Measurements from ENCODE around the gene RFTN1.

RFTN1 gene

DNA sequence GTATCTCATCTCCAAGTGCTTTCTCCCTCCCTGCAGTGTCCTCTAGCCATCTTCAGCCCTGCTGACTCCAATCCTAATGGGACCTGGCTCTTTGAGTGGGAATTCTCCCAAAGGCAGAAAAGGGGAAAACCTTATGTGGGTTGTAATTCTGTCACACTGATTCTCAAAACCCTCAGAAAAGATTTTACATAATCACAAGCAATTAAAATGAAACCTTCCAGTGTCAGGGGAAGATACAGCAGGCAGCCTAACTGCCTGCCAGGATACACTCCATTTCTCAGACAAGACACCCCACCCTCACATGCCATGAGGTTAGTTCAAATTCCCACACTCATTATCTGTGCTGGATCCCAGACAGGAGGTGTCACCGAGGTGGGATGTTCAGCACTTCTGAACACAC is 121.4 kb downstream of the RFTN1 start:
- in situ Hi-C loops (cut with HindIII; ENCODE audit: low sequenced_read_pairs), result no loop called here

GRCh38 chr3:16390581-16390980 is 122.9 kb downstream of the RFTN1 start:
- in situ Hi-C loops (cut with HindIII; ENCODE audit: low sequenced_read_pairs), result no loop called here

DNA sequence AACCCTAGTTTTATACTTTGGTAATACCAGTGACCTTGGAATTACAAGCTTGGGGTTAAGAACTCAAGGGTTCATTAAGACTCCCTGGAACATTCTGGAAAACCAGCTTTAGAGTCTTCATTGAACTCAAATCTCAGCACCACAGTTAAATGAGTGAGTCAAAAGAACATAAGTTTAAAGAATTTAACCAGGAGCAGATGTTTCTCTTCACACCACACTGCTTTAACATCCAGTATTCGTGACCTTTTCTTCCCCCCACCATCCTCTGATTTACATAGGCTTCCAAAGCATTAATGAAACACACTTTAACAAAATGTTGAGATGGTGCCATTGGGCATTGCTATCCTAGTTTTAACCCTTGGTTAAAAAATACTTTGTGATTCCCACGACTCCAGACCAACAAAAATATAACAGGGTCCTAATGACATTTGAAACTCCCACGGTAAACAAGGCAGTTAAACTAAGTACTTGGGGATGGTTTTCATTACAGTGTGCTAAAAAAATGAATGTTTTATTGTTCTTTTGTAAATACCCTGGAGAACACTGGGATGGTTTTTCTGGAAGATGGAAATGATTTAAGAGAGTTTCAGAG is 124.6 kb downstream of the RFTN1 start:
- in situ Hi-C loops (cut with HindIII; ENCODE audit: low sequenced_read_pairs), result no loop called here

GRCh38 chr3:16386561-16386960 is 126.9 kb downstream of the RFTN1 start:
- in situ Hi-C loops (cut with HindIII; ENCODE audit: low sequenced_read_pairs), result no loop called here

DNA sequence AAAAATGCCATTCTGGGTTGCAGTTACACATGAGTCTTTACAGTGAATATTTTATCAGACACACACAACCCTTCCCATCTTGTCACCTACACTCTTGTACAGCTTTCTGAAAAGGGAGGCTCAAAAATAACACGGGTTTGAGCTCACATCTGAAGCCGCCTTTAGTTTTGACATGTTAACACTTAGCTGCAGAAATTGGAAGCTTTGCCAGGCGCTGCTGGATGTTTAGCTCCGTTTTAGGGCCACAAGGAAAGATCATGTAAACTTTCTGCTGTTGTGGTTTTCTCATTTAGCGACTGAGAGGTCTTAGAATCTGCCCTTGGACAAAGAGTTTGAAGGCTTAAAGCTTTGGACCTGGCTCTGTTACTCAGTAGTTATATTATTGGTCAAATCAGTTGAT is 128.3 kb downstream of the RFTN1 start:
- in situ Hi-C loops (cut with HindIII; ENCODE audit: low sequenced_read_pairs), result no loop called here

DNA sequence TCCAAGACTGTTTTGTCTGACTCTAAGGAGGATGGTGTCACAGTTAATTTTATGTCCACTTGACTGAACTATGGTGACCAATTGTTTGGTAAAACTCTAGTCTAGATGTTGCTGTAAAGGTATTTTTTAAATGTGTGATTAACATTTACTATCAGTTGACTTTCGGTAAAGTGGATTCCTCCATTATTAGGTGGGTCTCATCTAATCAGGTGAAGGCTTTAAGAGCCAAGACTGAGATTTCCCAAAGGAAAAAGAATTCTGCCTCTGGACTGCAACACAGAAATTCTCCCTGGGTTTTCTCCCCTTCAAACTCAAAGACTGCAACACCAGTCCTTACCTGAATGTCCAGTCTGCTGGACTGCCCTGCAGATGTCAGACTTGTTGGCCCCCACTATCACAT is 129.6 kb downstream of the RFTN1 start:
- in situ Hi-C loops (cut with HindIII; ENCODE audit: low sequenced_read_pairs), result no loop called here

GRCh38 chr3:16382845-16383244 is 130.7 kb downstream of the RFTN1 start:
- in situ Hi-C loops (cut with HindIII; ENCODE audit: low sequenced_read_pairs), result no loop called here

DNA sequence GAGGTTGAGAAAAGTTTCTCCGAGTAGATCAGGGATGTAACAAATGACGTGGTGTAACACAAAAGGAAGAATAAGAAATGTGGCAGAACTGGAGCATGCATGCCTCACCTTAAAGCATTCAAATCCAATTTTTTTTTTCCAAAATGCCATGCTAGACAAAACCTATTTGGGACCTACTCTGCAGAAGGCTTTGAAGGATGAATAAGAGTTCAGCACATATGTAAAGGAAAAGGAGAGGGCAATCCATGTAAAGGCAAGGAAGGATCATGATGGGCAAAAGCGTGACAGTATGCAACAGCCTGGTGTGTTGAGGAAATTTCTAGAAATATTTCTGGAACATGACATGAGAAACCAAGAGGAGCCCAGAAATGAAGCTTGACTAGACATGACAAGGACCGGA is 132.1 kb downstream of the RFTN1 start:
- in situ Hi-C loops (cut with HindIII; ENCODE audit: low sequenced_read_pairs), result no loop called here

DNA sequence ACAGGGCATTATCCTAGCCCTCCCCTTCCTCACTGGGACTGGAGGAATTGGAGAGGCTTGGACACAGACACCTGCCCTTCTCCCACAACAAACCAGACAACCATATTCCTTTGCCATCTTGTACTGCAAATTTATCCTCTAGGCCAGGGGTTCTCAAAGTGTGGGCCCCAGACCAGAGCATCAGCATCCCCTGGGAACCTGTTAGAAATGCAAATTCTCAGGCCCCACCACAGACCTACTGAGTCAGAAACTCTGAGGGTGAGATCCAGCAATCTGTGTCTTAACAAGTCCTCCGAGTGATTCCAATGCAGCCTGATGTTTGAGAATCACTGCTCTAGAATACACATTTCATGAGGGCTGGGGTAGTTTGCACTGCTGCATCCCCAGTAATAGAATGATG is 133.1 kb downstream of the RFTN1 start:
- in situ Hi-C loops (cut with HindIII; ENCODE audit: low sequenced_read_pairs), result no loop called here

- in situ Hi-C loops (cut with HindIII; ENCODE audit: low sequenced_read_pairs), result no loop called here
Observed at GRCh38 chr3:16379838-16380237, 133.7 kb downstream of the RFTN1 start.

GRCh38 chr3:16378920-16379319 is 134.6 kb downstream of the RFTN1 start:
- in situ Hi-C loops (cut with HindIII; ENCODE audit: low sequenced_read_pairs), result no loop called here

- in situ Hi-C loops (cut with HindIII; ENCODE audit: low sequenced_read_pairs), result no loop called here
Observed at GRCh38 chr3:16378415-16378814, 135.1 kb downstream of the RFTN1 start.

- in situ Hi-C loops (cut with HindIII; ENCODE audit: low sequenced_read_pairs), result no loop called here
Observed at GRCh38 chr3:16377847-16378302, 135.6 kb downstream of the RFTN1 start.

GRCh38 chr3:16377196-16377595 is 136.3 kb downstream of the RFTN1 start:
- in situ Hi-C loops (cut with HindIII; ENCODE audit: low sequenced_read_pairs), result no loop called here

GRCh38 chr3:16375891-16376290 is 137.6 kb downstream of the RFTN1 start:
- in situ Hi-C loops (cut with HindIII; ENCODE audit: low sequenced_read_pairs), result no loop called here

- in situ Hi-C loops (cut with HindIII; ENCODE audit: low sequenced_read_pairs), result no loop called here
Observed at GRCh38 chr3:16374935-16375245, 138.6 kb downstream of the RFTN1 start.

- in situ Hi-C loops (cut with HindIII; ENCODE audit: low sequenced_read_pairs), result no loop called here
Observed at GRCh38 chr3:16374047-16374934, 139.2 kb downstream of the RFTN1 start.

DNA sequence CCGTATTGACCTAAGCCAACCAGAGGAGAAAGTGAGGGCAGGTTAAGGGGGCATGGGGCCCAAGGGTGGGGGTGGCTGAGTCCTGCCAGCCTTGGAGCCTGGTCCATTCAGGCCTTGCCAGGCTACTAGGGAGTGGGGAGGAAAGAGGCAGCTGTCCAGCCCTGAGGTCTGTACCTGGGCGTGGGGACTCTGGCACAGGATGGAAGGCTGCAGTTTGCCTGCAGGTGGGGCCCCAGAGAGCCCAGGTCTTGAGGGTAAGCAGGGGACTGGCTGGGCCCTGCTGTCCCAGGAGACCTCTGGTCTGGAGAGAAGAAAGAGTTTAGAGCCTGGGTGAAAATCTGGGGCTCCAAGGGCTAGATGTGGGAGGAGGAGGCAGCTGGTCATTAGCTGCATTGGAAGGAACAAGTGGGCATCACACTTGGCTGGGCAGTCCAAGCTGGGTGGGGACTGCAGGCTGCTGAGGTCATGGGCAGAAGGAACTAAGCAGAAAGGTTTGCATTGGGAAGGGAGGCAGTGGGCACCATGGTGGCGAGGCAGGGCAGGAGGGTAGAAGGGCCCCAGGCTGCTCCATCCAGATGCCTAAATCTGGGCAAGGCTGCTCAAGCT is 140.1 kb downstream of the RFTN1 start:
- in situ Hi-C loops (cut with HindIII; ENCODE audit: low sequenced_read_pairs), result no loop called here

GRCh38 chr3:16372362-16373292 is 140.9 kb downstream of the RFTN1 start:
- in situ Hi-C loops (cut with HindIII; ENCODE audit: low sequenced_read_pairs), result no loop called here

GRCh38 chr3:16370872-16371740 is 142.4 kb downstream of the RFTN1 start:
- in situ Hi-C loops (cut with HindIII; ENCODE audit: low sequenced_read_pairs), result no loop called here

Measured in endothelial cell of hepatic sinusoid (primary cell).